ENCODE data around the gene PARP3. TPM values are rescaled to one million over a fixed set of nuclear protein-coding genes. Genes with fewer than 3 reads are reported as not detected.
A peak's percentile ranks its signal among the peaks of the same experiment; 100 is the strongest.
"Not testable (repeated sequence)": the region's sequence is repeated elsewhere in the genome, so short reads cannot be mapped to it uniquely, and the experiment has no call there.

PARP3 gene
- total RNA-seq (2014; rRNA removed; shearing (Covaris generic); ENCODE audit: low replicate concordance) = 5.9 and 13.8 TPM in 2 replicates

DNA sequence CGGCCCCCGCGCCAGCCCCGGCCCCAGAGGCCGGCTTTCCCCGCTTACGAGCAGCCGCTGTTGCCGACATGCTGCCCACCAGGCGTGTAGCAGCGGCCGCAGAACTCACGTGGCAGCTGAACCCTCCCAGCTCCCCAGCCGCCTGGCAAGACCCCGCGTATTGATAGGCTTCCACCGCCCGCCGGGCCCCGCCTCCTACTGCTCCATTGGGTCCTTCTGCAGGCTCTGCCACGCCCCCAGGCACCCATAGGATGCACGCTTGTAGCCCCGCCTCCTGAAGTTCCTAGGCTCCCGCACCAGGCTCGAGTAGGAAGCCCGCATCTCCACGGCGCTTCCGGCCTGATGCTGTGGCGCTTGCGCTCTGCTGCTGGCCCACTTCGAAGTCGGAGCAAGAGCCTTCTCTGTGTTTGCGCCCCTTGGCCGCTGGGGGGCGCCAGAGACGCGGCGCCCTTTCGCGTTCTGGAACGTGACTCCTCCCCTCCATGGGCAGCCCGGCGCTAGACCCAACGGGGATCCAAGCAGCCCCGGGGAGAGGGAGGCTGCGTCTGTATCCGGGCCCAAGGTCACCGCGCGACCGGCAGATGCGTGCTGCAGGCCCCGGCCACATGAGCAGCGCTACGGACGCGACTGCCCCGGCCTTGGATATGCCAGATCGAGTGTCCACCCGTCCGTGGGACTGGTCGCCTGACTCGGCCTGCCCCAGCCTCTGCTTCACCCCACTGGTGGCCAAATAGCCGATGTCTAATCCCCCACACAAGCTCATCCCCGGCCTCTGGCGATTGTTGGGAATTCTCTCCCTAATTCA is at the start of gene PARP3, which contains the start of gene RRP9:
TSS of gene PARP3 (plus strand) at position 566 of the 805 bp plus-strand sequence. CDS start 993 bp downstream, outside the sequence.
TSS of gene RRP9 (minus strand) at position 107 of the 805 bp plus-strand sequence. CDS start at position 70, 37 bp downstream.
- H3K36me3 ChIP-seq = peaks cover 7% of the 10 kb centered on the region; the same call in 1 of the 2 replicates
- DNase-seq = peak; percentile 99
- H3K27me3 ChIP-seq = no peaks in the 10 kb centered on the region
- H3K9me3 ChIP-seq = no peaks in the 10 kb centered on the region
- H3K4me3 ChIP-seq = peak within 1 kb of the TSS; percentile 88

DNA sequence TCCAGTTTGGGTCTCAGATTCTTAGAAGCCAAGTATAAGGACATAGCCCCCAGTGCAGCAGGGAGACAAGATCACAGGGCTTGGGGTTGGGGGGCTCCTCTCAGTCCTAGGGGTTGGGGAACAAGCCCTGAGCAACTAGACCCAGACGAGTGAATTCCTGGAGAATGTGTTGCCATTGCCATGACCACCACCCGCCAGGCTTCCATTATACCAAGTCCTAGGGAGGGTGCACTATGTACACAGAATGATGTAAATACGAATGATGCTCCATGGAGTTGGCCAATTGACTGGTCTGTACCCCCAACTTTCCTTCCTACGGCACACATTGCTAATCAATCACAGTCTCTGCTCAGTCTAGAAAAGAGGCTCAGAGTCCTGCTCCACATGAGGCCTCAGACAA is 47.8 kb upstream of the PARP3 start:
- H3K4me3 ChIP-seq = no peak overlapping the region
- H3K27me3 ChIP-seq = peaks cover 1% of the 10 kb centered on the region; the same call in 1 of the 2 replicates
- no peaks in the 10 kb centered on the region for H3K36me3 ChIP-seq
- no peak for DNase-seq
- no peaks in the 10 kb centered on the region for H3K9me3 ChIP-seq

GRCh38 chr3:51894939-51895338 is 47.2 kb upstream of the PARP3 start:
- Histone ChIP-seq H3K9me3 (no peaks in the 10 kb centered on the region), H3K4me3 (no peak overlapping the region)
- DNase-seq = no peak

DNA sequence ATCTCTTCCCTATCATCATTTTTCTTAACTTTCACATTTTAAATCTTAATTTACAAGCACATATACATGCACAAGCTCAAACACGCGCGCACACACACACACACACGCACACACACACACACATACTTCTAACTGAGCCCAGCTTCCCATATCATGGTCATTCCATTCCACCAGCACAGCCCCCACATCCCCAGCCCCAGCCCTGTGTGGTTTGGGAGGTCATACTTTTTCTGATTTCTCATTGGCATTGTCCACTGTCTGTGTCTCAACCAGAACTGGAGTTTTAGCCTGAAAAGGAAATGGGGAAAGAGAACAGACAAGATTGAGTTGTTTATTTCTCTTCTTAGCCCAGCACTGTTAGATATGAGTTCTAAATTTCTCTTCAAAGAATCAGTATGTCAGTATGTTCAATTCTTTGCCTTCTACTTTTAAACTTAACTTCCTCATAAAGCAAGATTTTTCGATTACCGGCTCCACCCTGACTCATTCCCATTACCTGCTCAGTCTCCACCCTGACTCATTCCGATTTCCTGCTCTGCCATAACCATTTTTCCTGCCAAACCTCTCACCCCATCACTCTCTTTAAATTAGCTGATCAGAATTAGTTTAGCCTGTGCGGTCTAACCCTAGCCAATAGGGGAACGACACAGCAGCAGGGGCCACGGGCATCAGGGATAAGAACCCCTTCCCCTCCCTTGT is 45.4 kb upstream of the PARP3 start:
- H3K36me3 ChIP-seq = no peaks in the 10 kb centered on the region
- H3K27me3 ChIP-seq = peaks cover 3% of the 10 kb centered on the region; the same call in 1 of the 2 replicates
- no peak for DNase-seq
- no peaks in the 10 kb centered on the region for H3K9me3 ChIP-seq
- no peak overlapping the region for H3K4me3 ChIP-seq

More at GRCh38 chr3:51894939-51895338, 47.2 kb upstream of the PARP3 start:
- Histone ChIP-seq H3K36me3 (no peaks in the 10 kb centered on the region), H3K27me3 (peaks cover 3% of the 10 kb centered on the region; the same call in 1 of the 2 replicates)

- no peak overlapping the region for H3K4me3 ChIP-seq
- no peak for DNase-seq
- no peaks in the 10 kb centered on the region for H3K36me3 ChIP-seq
These were observed 44.8 kb upstream of the PARP3 start for GRCh38 chr3:51897391-51897790.

DNA sequence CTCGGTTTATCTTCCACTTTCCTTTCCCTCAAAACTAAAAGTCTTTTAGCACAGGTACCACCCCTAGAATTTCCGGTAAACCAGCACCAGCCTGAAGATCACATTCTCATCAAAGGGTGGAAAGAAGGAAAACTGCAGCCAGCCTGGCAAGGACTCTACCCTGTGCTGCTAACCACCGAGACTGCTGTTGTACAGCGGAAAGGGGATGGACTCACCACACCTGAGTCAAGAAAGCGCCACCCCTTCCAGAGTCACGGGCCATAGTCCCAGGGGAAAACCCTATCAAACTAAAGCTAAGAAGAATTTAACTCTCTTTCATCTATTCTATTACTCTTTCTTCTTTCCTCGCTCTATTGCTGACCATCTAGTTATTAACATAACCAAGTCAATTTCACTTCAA is 42.1 kb upstream of the PARP3 start:
- H3K9me3 ChIP-seq, H3K27me3 ChIP-seq, DNase-seq, H3K36me3 ChIP-seq, H3K4me3 ChIP-seq: not testable (repeated sequence)

More at GRCh38 chr3:51897391-51897790, 44.8 kb upstream of the PARP3 start:
- peaks cover 3% of the 10 kb centered on the region; the same call in 1 of the 2 replicates for H3K27me3 ChIP-seq
- H3K9me3 ChIP-seq = no peaks in the 10 kb centered on the region

- not testable (repeated sequence) for H3K4me3 ChIP-seq, H3K36me3 ChIP-seq, H3K27me3 ChIP-seq, H3K9me3 ChIP-seq
- peak; percentile 27 for DNase-seq
These were observed 39.8 kb upstream of the PARP3 start for GRCh38 chr3:51902361-51902760.

- no peaks in the 10 kb centered on the region for H3K9me3 ChIP-seq
These were observed 37.9 kb upstream of the PARP3 start for GRCh38 chr3:51904034-51904823.

DNA sequence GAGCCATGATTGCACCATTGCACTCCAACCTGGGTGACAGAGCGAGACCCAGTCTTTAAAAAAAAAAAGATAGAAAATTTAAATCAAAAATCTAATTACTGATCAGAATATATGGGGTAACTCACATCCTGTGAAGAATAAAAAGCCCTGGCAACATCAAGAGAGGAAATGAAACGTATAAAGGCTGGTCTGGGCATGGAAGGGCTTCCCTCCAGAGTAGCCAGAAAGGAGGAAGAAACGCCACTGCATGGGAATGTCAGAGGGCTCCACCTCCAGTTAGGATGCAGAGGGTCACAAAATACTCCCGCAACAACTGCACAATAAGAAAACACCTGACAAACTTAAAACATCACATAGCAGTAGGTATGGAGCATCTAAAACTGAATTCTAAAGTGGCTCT is 34.1 kb upstream of the PARP3 start:
- no peaks in the 10 kb centered on the region for H3K36me3 ChIP-seq
- H3K4me3 ChIP-seq = no peak overlapping the region
- DNase-seq = no peak
- no peaks in the 10 kb centered on the region for H3K27me3 ChIP-seq
- H3K9me3 ChIP-seq = no peaks in the 10 kb centered on the region

More at GRCh38 chr3:51904034-51904823, 37.9 kb upstream of the PARP3 start:
- no peak overlapping the region for H3K4me3 ChIP-seq
- H3K27me3 ChIP-seq = peaks cover 3% of the 10 kb centered on the region; the same call in 1 of the 2 replicates
- no peaks in the 10 kb centered on the region for H3K36me3 ChIP-seq
- no peak for DNase-seq

GRCh38 chr3:51916418-51916817 is 25.7 kb upstream of the PARP3 start:
- H3K27me3 ChIP-seq = no peaks in the 10 kb centered on the region; the same call in 1 of the 2 replicates
- no peak for DNase-seq
- no peaks in the 10 kb centered on the region for H3K36me3 ChIP-seq

GRCh38 chr3:51921081-51921578 is 21.0 kb upstream of the PARP3 start:
- Histone ChIP-seq H3K9me3 (no peaks in the 10 kb centered on the region), H3K27me3 (no peaks in the 10 kb centered on the region; the same call in 1 of the 2 replicates), H3K36me3 (no peaks in the 10 kb centered on the region), H3K4me3 (no peak overlapping the region)
- DNase-seq = no peak

More at GRCh38 chr3:51916418-51916817, 25.7 kb upstream of the PARP3 start:
- Histone ChIP-seq H3K4me3 (no peak overlapping the region), H3K9me3 (no peaks in the 10 kb centered on the region)

DNA sequence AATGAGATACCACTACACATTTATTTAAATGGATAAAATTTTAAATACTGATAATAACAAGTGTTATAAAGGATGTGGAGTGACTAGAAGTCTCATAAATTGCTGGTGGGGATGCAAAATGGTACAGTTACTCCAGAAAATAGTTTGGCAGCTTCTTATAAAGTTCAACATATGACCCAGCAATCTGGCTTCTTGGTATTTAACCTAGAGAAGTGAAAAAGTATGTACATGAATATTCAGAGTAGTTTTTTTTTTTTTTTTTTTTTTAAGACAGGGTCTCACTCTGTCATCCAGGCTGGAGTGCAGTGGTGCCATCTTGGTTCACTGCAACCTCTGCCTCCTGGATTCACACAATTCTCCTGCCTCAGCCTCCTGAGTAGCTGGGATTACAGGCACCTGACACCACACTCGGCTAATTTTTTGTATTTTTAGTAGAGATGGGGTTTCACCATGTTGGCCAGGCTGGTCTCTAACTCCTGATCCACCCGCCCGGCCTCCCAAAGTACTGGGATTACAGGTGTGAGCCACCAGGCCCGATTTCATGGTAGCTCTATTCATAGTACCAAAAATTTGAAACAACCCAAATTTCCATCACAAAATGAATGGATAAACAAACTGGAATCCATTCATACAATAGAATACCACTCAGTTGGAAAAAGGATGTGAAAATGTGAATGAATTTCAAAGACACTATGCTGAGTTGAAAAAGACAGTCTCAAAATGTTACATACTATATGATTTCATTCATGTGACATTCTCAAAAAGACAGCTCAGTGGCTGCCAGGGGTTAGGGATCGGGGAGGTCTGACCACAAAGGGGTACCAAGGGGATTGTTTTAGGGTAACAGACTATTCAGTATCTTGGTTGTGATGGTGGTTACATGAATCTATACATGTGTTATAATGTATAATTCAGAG is 14.8 kb upstream of the PARP3 start:
- Histone ChIP-seq H3K27me3 (no peaks in the 10 kb centered on the region), H3K9me3 (no peaks in the 10 kb centered on the region), H3K36me3 (no peaks in the 10 kb centered on the region), H3K4me3 (no peak overlapping the region)
- no peak for DNase-seq

GRCh38 chr3:51928438-51928837 is 13.7 kb upstream of the PARP3 start:
- DNase-seq = no peak
- Histone ChIP-seq H3K9me3 (no peaks in the 10 kb centered on the region), H3K36me3 (no peaks in the 10 kb centered on the region), H3K4me3 (no peak overlapping the region), H3K27me3 (no peaks in the 10 kb centered on the region)

DNA sequence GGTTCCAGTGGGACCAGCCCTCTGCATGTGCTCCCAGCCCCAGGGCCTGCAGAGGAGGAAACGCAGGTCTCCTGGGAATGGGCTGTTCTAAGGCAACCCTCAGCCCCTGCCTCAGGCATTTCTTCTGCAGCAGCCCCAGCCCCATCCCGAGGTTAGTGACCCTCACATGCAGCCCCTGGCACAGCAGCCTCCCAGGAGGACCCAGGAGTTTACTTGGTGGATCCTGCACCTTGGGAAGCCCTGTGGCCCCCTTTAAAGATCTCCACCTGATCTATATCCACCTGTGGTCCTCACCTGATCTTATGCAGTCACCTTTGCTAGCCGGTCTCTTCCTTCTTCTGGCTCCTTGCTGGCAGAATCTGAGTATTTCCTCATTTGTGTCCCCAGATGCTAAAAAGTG is 13.2 kb upstream of the PARP3 start:
- not testable (repeated sequence) for DNase-seq, H3K9me3 ChIP-seq, H3K27me3 ChIP-seq, H3K4me3 ChIP-seq, H3K36me3 ChIP-seq

GRCh38 chr3:51929420-51930003 is 12.7 kb upstream of the PARP3 start:
- Histone ChIP-seq H3K4me3 (no peak overlapping the region), H3K36me3 (no peaks in the 10 kb centered on the region; the same call in 1 of the 2 replicates), H3K27me3 (no peaks in the 10 kb centered on the region), H3K9me3 (no peaks in the 10 kb centered on the region)
- DNase-seq = no peak
